HepG2 (cell line): Measurements from ENCODE around the gene NIN. TPM values are rescaled to one million over a fixed set of nuclear protein-coding genes. Genes with fewer than 3 reads are reported as not detected.

ENCODE experiments used
- ATAC-seq: fragments of 200-7000 bp; cut with Tn5 transposase; 3 replicates; pipeline ENCODE4 v1.9.1; 2020; ENCODE audit warnings: mild to moderate bottlenecking, moderate library complexity
- BruUV-seq: library from RNA; stranded (reverse); fragments of 400-500 nt; replicated peaks from 2 replicates; lab custom pipeline; 2021; lab: Mats Ljungman, UMichigan
- CTCF ChIA-PET: fragments of 300-600 bp; formaldehyde crosslinking; extraction: SDS; loops from one replicate; lab custom pipeline; 2021; ENCODE audit warnings: low total read pairs, inconsistent platforms, low intra/inter-chr PET ratio; lab: Yijun Ruan, JAX
- POLR2A ChIA-PET: fragments of 350-600 bp; sonication (Branson Sonifier 250); formaldehyde crosslinking; loops from one replicate; lab custom pipeline; 2020; ENCODE audit warnings: antibody characterized with exemption, inconsistent platforms; lab: Yijun Ruan, JAX
- DNase-seq: peaks from one replicate; pipeline ENCODE4 v3.0.0-alpha.2; 2015; ENCODE audit warnings: low spot score
- FAIRE-seq: peaks from 3 replicates; lab custom pipeline; 2011; peaks lifted over from hg19 to GRCh38; lab: Jason Lieb, UNC
- H2AFZ ChIP-seq: one replicate; pipeline ENCODE4 v1.6.1; 2011; ENCODE audit warnings: low read length, inconsistent platforms
- H3K27ac ChIP-seq: fragments of 300-600 bp; 3 replicates; pipeline ENCODE4 v1.8.0; 2011; ENCODE audit warnings: mixed run types, mild to moderate bottlenecking, mixed read lengths, low read length, inconsistent platforms; ENCODE audit not compliant: insufficient read depth; ENCODE audit errors: extremely low read length
- H3K27me3 ChIP-seq, 2 experiments: fragments of 200-600 bp in 1 of 2; 2 replicates in 1 of 2; 3 replicates in 1 of 2; pipeline versions ENCODE4 v1.6.0 to v1.8.0; 2011; ENCODE audit warnings: low read length in 2 of 2, mild to moderate bottlenecking in 2 of 2, moderate library complexity in 2 of 2, inconsistent platforms in 1 of 2; ENCODE audit not compliant: insufficient read depth in 2 of 2, control insufficient read depth in 1 of 2
- H3K36me3 ChIP-seq, 2 experiments: fragments of 200-600 bp in 1 of 2; replicated peaks in 1 of 2; 2 replicates in 1 of 2; 3 replicates in 1 of 2; pipeline versions ENCODE4 v1.5.1 to v1.8.0; 2011; ENCODE audit warnings: low read length in 2 of 2, inconsistent platforms in 1 of 2; ENCODE audit not compliant: insufficient read depth in 2 of 2, control insufficient read depth in 1 of 2
- H3K4me1 ChIP-seq: 2 replicates; pipeline ENCODE4 v1.5.1; 2012; ENCODE audit warnings: low read length, inconsistent platforms; ENCODE audit not compliant: insufficient read depth
- H3K4me2 ChIP-seq: 2 replicates; pipeline ENCODE4 v1.6.0; 2011; ENCODE audit warnings: low read depth, low read length, inconsistent platforms
- H3K4me3 ChIP-seq, 3 experiments: fragments of 200-600 bp in 1 of 3; sonication (generic), shearing (Covaris generic) in 1 of 3; replicated peaks in 1 of 3; 2 replicates each; pipeline ENCODE4 v1.5.1; 2011 to 2016; ENCODE audit warnings: low read length in 3 of 3, inconsistent platforms in 2 of 3, low read depth in 2 of 3, mild to moderate bottlenecking in 2 of 3, control low read depth in 1 of 3, mixed read lengths in 1 of 3; ENCODE audit not compliant: insufficient read depth in 1 of 3
- H3K79me2 ChIP-seq: one replicate; pipeline ENCODE4 v1.6.1; 2011; ENCODE audit warnings: low read length, inconsistent platforms; ENCODE audit not compliant: insufficient read depth
- H3K9ac ChIP-seq: 2 replicates; pipeline ENCODE4 v1.6.0; 2011; ENCODE audit warnings: mild to moderate bottlenecking, low read depth, low read length, inconsistent platforms; ENCODE audit not compliant: insufficient read depth
- H3K9me3 ChIP-seq: 2 replicates; pipeline ENCODE4 v1.5.1; 2012; ENCODE audit warnings: mild to moderate bottlenecking, low read length
- H4K20me1 ChIP-seq: 2 replicates; pipeline ENCODE4 v1.6.0; 2011; ENCODE audit warnings: inconsistent platforms, mild to moderate bottlenecking, low read length, moderate library complexity; ENCODE audit not compliant: insufficient read depth
- AKAP8 ChIP-seq: sonication (generic); formaldehyde crosslinking; IDR thresholded peaks from 2 replicates; pipeline ENCODE4 v1.5.1; 2020; ENCODE audit warnings: mild to moderate bottlenecking, missing genetic modification reagents
- ATF2 ChIP-seq: sonication (generic); formaldehyde crosslinking; IDR thresholded peaks from 2 replicates; pipeline ENCODE4 v1.4.0; 2020; ENCODE audit warnings: missing genetic modification reagents
- IKZF5 ChIP-seq: IDR thresholded peaks from 2 replicates; pipeline ENCODE4 v1.6.1; 2018; ENCODE audit warnings: missing genetic modification reagents, mild to moderate bottlenecking, missing compliant biosample characterization
- KMT2A ChIP-seq: sonication (generic); formaldehyde crosslinking; IDR thresholded peaks from 2 replicates; pipeline ENCODE4 v1.4.0; 2020; ENCODE audit warnings: missing genetic modification reagents
- MEIS1 ChIP-seq: sonication (generic); formaldehyde crosslinking; IDR thresholded peaks from 2 replicates; pipeline ENCODE4 v1.9.0; 2021; ENCODE audit warnings: mild to moderate bottlenecking, missing genetic modification reagents, moderate library complexity, borderline replicate concordance
- MXD4 ChIP-seq: IDR thresholded peaks from 2 replicates; pipeline ENCODE4 v1.6.1; 2016; ENCODE audit warnings: mild to moderate bottlenecking, missing biosample characterization, missing genetic modification reagents
- SATB2 ChIP-seq: sonication (generic); formaldehyde crosslinking; IDR thresholded peaks from 2 replicates; pipeline ENCODE4 v1.5.0; 2020; ENCODE audit warnings: missing genetic modification reagents
- SPEN ChIP-seq: sonication (generic); formaldehyde crosslinking; IDR thresholded peaks from 2 replicates; pipeline ENCODE4 v1.5.1; 2020; ENCODE audit warnings: low read depth, mild to moderate bottlenecking, missing genetic modification reagents
- SUZ12 ChIP-seq: fragments of 150-350 bp; IDR thresholded peaks from 2 replicates; pipeline ENCODE4 v1.6.1; 2014; ENCODE audit warnings: low read depth, low read length
- TBX2 ChIP-seq: sonication (generic); formaldehyde crosslinking; IDR thresholded peaks from 2 replicates; pipeline ENCODE4 v1.5.0; 2020; ENCODE audit warnings: missing genetic modification reagents, mild to moderate bottlenecking, borderline replicate concordance
- ZNF24 ChIP-seq: fragments of 450-650 bp; IDR thresholded peaks from 2 replicates; pipeline ENCODE4 v1.6.1; 2017; ENCODE audit warnings: antibody characterized with exemption, mild to moderate bottlenecking
- ZNF547 ChIP-seq: sonication (generic); formaldehyde crosslinking; IDR thresholded peaks from 2 replicates; pipeline ENCODE4 v1.5.1; 2020; ENCODE audit warnings: mild to moderate bottlenecking, missing genetic modification reagents
- ZNF570 ChIP-seq: sonication (generic); formaldehyde crosslinking; IDR thresholded peaks from 2 replicates; pipeline ENCODE4 v1.4.0; 2020; ENCODE audit warnings: mild to moderate bottlenecking, missing genetic modification reagents, borderline replicate concordance
- ZNF615 ChIP-seq: sonication (generic); formaldehyde crosslinking; IDR thresholded peaks from 2 replicates; pipeline ENCODE4 v1.5.0; 2020; ENCODE audit warnings: mild to moderate bottlenecking, missing genetic modification reagents, borderline replicate concordance
- ZNF83 ChIP-seq: sonication (generic); formaldehyde crosslinking; IDR thresholded peaks from 2 replicates; pipeline ENCODE4 v1.4.0; 2020; ENCODE audit warnings: missing genetic modification reagents, mild to moderate bottlenecking, borderline replicate concordance
- WGBS: methylation state at CpG from one replicate; pipeline ENCODE4 v1.1.6; 2017; ENCODE audit warnings: low lambda C conversion rate; 5-methylcytosine and 5-hydroxymethylcytosine counted together
- in situ Hi-C: cut with HindIII; loops from 2 replicates; pipeline ENCODE4 v1.10.0; 2017; ENCODE audit warnings: low pct_unique_long_range_greater_than_20kb; ENCODE audit not compliant: extremely low pct_ligation_motif_present
- intact Hi-C: fragments of 100-400 bp; cut with micrococcal nuclease; formaldehyde crosslinking; loops from one replicate; pipeline ENCODE4 v1.10.0; 2022; ENCODE audit not compliant: unreplicated experiment
- polyA plus RNA-seq, 8 experiments: library from polyadenylated mRNA; depleted of rRNA in 3 of 8; stranded (reverse) in 7 of 8; unstranded in 1 of 8; fragments of >200 nt; fragmentation: Illumina TruSeq in 4 of 8; extraction: Trizol in 4 of 8; gene quantifications; 2 replicates each; pipeline versions ENCODE4 v1.2.1 to v1.2.3, GENCODE V29; 2011 to 2016; ENCODE audit warnings: low read depth in 4 of 8, missing spikeins in 1 of 8, mixed read lengths in 1 of 8; ENCODE audit not compliant: insufficient read depth in 1 of 8
- total RNA-seq, 5 experiments: library from RNA; depleted of rRNA; stranded (reverse); fragments of >200 nt; fragmentation: Illumina TruSeq; extraction: Trizol; gene quantifications; 2 replicates each; pipeline ENCODE4 v1.2.3, GENCODE V29; 2016; ENCODE audit warnings: low read depth in 1 of 5
- TF ChIP-seq, protein P1 (sequence below): sonication (generic); formaldehyde crosslinking; IDR thresholded peaks from 2 replicates; pipeline ENCODE4 v1.5.0; 2020; ENCODE audit warnings: mild to moderate bottlenecking, missing genetic modification reagents, borderline replicate concordance

NIN gene
- total and polyA plus RNA-seq, 2 of the 13 experiments (the other 11 are each of a cell fraction or from before 2014, with no cell fraction given) = 2.8 to 9.7 TPM

DNA sequence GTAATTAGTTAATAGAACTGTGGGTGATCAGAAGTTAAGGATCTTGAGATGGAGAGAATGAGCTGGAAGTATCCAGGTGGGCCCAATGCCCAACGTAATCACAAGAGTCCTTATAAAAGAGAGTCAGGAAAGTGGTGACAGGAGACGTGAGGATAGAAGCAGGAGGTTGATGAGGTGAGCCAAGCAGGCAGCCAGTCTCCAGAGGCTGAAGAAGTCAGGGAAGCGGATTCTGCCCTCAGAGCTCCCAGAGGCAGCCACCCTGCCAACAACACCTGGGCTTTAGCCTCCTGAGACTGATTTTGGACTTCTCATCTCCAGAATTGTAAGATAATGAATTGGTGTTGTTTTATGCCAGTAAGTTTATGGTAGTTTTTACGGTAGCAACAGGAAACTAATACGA is 152.8 kb downstream of the NIN start:
- POLR2A ChIA-PET = no interaction called here
- no peaks in the 10 kb centered on the region for H4K20me1 ChIP-seq
- peaks cover 1 to 11% of the 10 kb centered on the region in 2 experiments; a peak in 2 of 5 replicates for H3K27me3 ChIP-seq
- CTCF ChIA-PET = no interaction called here
- BruUV-seq = no TSS peak
- DNase-seq (no peak), FAIRE-seq (no peak), ATAC-seq (no peak)
- H3K9ac ChIP-seq = no peak overlapping the region
- H3K36me3 ChIP-seq = no peaks in the 10 kb centered on the region
- no peak overlapping the region for H3K4me2 ChIP-seq
- no peaks in the 10 kb centered on the region for H3K9me3 ChIP-seq
- H3K4me3 ChIP-seq = no peak overlapping the region
- WGBS = 31% methylated on average over 5 of the region's 5 CpGs
- no peak overlapping the region for H2AFZ ChIP-seq
- intact Hi-C loops = no loop called here
- peaks cover 16% of the 10 kb centered on the region for H3K4me1 ChIP-seq
- in situ Hi-C loops = no loop called here
- no peaks in the 10 kb centered on the region for H3K79me2 ChIP-seq
- H3K27ac ChIP-seq = no peak overlapping the region
- TF ChIP-seq ATF2 (CRISPR knock-in tag) = no peak
- TF ChIP-seq ZNF547 (CRISPR knock-in tag) = no peak
- no peak for TF ChIP-seq MXD4 (CRISPR knock-in tag)
- no peak for TF ChIP-seq SUZ12
- no peak for TF ChIP-seq IKZF5 (CRISPR knock-in tag)
- no peak for TF ChIP-seq AKAP8
- TF ChIP-seq, protein P1, sequence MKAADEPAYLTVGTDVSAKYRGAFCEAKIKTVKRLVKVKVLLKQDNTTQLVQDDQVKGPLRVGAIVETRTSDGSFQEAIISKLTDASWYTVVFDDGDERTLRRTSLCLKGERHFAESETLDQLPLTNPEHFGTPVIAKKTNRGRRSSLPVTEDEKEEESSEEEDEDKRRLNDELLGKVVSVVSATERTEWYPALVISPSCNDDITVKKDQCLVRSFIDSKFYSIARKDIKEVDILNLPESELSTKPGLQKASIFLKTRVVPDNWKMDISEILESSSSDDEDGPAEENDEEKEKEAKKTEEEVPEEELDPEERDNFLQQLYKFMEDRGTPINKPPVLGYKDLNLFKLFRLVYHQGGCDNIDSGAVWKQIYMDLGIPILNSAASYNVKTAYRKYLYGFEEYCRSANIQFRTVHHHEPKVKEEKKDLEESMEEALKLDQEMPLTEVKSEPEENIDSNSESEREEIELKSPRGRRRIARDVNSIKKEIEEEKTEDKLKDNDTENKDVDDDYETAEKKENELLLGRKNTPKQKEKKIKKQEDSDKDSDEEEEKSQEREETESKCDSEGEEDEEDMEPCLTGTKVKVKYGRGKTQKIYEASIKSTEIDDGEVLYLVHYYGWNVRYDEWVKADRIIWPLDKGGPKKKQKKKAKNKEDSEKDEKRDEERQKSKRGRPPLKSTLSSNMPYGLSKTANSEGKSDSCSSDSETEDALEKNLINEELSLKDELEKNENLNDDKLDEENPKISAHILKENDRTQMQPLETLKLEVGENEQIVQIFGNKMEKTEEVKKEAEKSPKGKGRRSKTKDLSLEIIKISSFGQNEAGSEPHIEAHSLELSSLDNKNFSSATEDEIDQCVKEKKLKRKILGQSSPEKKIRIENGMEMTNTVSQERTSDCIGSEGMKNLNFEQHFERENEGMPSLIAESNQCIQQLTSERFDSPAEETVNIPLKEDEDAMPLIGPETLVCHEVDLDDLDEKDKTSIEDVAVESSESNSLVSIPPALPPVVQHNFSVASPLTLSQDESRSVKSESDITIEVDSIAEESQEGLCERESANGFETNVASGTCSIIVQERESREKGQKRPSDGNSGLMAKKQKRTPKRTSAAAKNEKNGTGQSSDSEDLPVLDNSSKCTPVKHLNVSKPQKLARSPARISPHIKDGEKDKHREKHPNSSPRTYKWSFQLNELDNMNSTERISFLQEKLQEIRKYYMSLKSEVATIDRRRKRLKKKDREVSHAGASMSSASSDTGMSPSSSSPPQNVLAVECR (CRISPR knock-in tag) = no peak
- TF ChIP-seq ZNF83 (CRISPR knock-in tag) = no peak
- no peak for TF ChIP-seq SPEN (CRISPR knock-in tag)
- TF ChIP-seq TBX2 (CRISPR knock-in tag) = no peak
- TF ChIP-seq ZNF570 = no peak
- no peak for TF ChIP-seq SATB2
- TF ChIP-seq ZNF24 = no peak
- TF ChIP-seq ZNF615 (CRISPR knock-in tag) = no peak
- TF ChIP-seq MEIS1 (CRISPR knock-in tag) = no peak
- TF ChIP-seq KMT2A (CRISPR knock-in tag) = no peak
